ENCODE results near the gene KLK7.

DNA sequence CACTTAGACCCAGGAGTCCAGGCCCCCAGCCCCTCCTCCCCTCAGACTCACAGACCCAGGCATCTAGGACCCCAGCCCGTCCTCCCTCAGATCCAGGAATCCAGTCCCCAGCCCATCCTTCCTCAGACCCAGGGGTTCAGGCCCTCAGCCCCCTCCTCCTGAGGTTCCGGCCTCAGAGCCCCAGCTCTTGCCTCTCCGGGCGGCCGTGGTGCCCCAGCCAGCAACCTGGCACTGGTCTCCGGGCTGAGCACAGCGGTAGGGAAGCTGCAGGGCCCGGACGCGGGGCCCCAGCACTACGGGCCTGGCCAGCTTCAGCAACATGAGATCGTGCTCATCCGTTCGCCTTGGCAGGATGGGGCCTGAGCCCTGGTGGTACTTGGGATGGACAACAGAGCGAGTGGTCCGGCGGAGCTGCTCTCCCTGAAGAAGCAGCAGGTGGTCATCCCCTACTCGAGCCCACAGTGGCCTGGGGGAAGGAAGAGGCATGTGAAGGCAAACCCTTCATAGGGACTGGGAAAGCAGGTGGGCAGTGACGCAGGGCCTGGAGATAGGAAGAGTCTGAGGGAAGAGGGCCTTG, 32.1 kb upstream of the KLK7 start:
- TF ChIP-seq POLR2A (IDR thresholded peaks at IDR 0.05) (no peak), POLR2AphosphoS5 (IDR thresholded peaks at IDR 0.05) (no peak), CTCF (IDR thresholded peaks at IDR 0.05) (no peak)
